CD14-positive monocyte (primary cell): ENCODE data around the gene FIP1L1. TPM values are rescaled to one million over a fixed set of nuclear protein-coding genes. Genes with fewer than 3 reads are reported as not detected.

Experiments
- DNase-seq, 3 donors: peaks; one replicate each; pipeline ENCODE4 v3.0.0-alpha.2; 2011 to 2022
- H2AFZ ChIP-seq: 2 replicates; pipeline ENCODE4 v1.6.0; 2012; ENCODE audit warnings: mild to moderate bottlenecking, low read depth, low read length, inconsistent platforms; ENCODE audit not compliant: insufficient read depth, poor library complexity, severe bottlenecking
- H3K27ac ChIP-seq, 2 donors: 1 replicate in 1 of 2; 2 replicates in 1 of 2; pipeline ENCODE4 v1.5.1; 2012 to 2013; ENCODE audit warnings: low read length in 2 of 2, control low read depth in 1 of 2, inconsistent platforms in 1 of 2, low read depth in 1 of 2, mild to moderate bottlenecking in 1 of 2
- H3K27me3 ChIP-seq, 2 donors: one replicate each; pipeline versions ENCODE4 v1.6.0 to v1.6.1; 2011 to 2013; ENCODE audit warnings: low read length in 2 of 2; ENCODE audit not compliant: control insufficient read depth in 2 of 2, insufficient read depth in 2 of 2
- H3K36me3 ChIP-seq, 2 donors: replicated peaks in 1 of 2; 1 replicate in 1 of 2; 2 replicates in 1 of 2; pipeline versions ENCODE4 v1.5.1 to v1.6.1; 2012 to 2013; ENCODE audit warnings: low read length in 2 of 2, control low read depth in 1 of 2, inconsistent platforms in 1 of 2, mild to moderate bottlenecking in 1 of 2; ENCODE audit not compliant: insufficient read depth in 2 of 2, control insufficient read depth in 1 of 2
- H3K4me1 ChIP-seq, 2 donors: 1 replicate in 1 of 2; 2 replicates in 1 of 2; pipeline versions ENCODE4 v1.5.1 to v1.6.1; 2012 to 2013; ENCODE audit warnings: low read length in 2 of 2, control low read depth in 1 of 2, inconsistent platforms in 1 of 2, mild to moderate bottlenecking in 1 of 2, moderate library complexity in 1 of 2; ENCODE audit not compliant: insufficient read depth in 2 of 2, control insufficient read depth in 1 of 2
- H3K4me2 ChIP-seq: replicated peaks from 2 replicates; pipeline ENCODE3; 2012; ENCODE audit warnings: low read length, moderate library complexity, mild to moderate bottlenecking; ENCODE audit not compliant: poor library complexity, severe bottlenecking; ENCODE audit errors: extremely low read depth
- H3K4me3 ChIP-seq, 3 experiments: fragments of 200-600 bp in 1 of 3; sonication (generic) in 1 of 3; replicated peaks in 1 of 3; 1 replicate in 2 of 3; 2 replicates in 1 of 3; pipeline ENCODE4 v1.5.1; 2011 to 2013; ENCODE audit warnings: low read length in 3 of 3, mild to moderate bottlenecking in 3 of 3, control low read depth in 2 of 3, low read depth in 2 of 3, inconsistent platforms in 1 of 3, moderate library complexity in 1 of 3
- H3K79me2 ChIP-seq: 2 replicates; pipeline ENCODE4 v1.6.0; 2012; ENCODE audit warnings: mild to moderate bottlenecking, control low read depth, inconsistent platforms, low read length, moderate library complexity; ENCODE audit not compliant: insufficient read depth
- H3K9ac ChIP-seq: 2 replicates; pipeline ENCODE4 v1.6.0; 2017; ENCODE audit warnings: low read length, mild to moderate bottlenecking; ENCODE audit not compliant: insufficient read depth, poor library complexity, severe bottlenecking
- H3K9me3 ChIP-seq, 2 donors: replicated peaks in 1 of 2; 1 replicate in 1 of 2; 2 replicates in 1 of 2; pipeline versions ENCODE4 v1.5.1 to v1.6.1; 2012 to 2013; ENCODE audit warnings: low read length in 2 of 2, control low read depth in 1 of 2; ENCODE audit not compliant: control insufficient read depth in 1 of 2, insufficient read depth in 1 of 2
- H4K20me1 ChIP-seq: 2 replicates; pipeline ENCODE4 v1.6.0; 2012; ENCODE audit warnings: mild to moderate bottlenecking, low read length, control low read depth, moderate library complexity; ENCODE audit not compliant: insufficient read depth
- H3K27ac Mint-ChIP-seq, 7 donors: one replicate each; pipeline ENCODE4 v1.8.0; 2020; ENCODE audit warnings: mild to moderate bottlenecking in 7 of 7, mixed read lengths in 7 of 7, moderate library complexity in 6 of 7, inconsistent platforms in 2 of 7
- H3K27me3 Mint-ChIP-seq, 3 donors: one replicate each; pipeline ENCODE4 v1.8.0; 2021 to 2022; ENCODE audit warnings: low read depth in 3 of 3, mild to moderate bottlenecking in 3 of 3, mixed read lengths in 3 of 3, moderate library complexity in 3 of 3, inconsistent platforms in 1 of 3
- H3K36me3 Mint-ChIP-seq, 2 donors: one replicate each; pipeline ENCODE4 v1.8.0; 2020; ENCODE audit warnings: mixed read lengths in 2 of 2, inconsistent platforms in 1 of 2, mild to moderate bottlenecking in 1 of 2
- H3K4me1 Mint-ChIP-seq: one replicate; pipeline ENCODE4 v1.8.0; 2020; ENCODE audit warnings: mild to moderate bottlenecking, mixed read lengths
- H3K4me3 Mint-ChIP-seq, 2 donors: one replicate each; pipeline ENCODE4 v1.8.0; 2020; ENCODE audit warnings: mild to moderate bottlenecking in 2 of 2, mixed read lengths in 2 of 2, moderate library complexity in 1 of 2
- H3K9me3 Mint-ChIP-seq, 7 donors: one replicate each; pipeline ENCODE4 v1.8.0; 2020 to 2022; ENCODE audit warnings: mixed read lengths in 7 of 7, mild to moderate bottlenecking in 6 of 7, moderate library complexity in 6 of 7, inconsistent platforms in 2 of 7
- WGBS: methylation state at CpG from one replicate; pipeline ENCODE4 v1.1.5; 2013; ENCODE audit warnings: missing lambda C conversion rate; ENCODE audit not compliant: insufficient coverage; 5-methylcytosine and 5-hydroxymethylcytosine counted together
- intact Hi-C, 2 donors: fragments of 100-400 bp; cut with micrococcal nuclease; formaldehyde crosslinking; loops; one replicate each; pipeline versions ENCODE4 v1.15.0 to v1.15.1; 2023
- polyA plus RNA-seq, 3 donors: library from polyadenylated mRNA; depleted of rRNA in 1 of 3; unstranded in 2 of 3; stranded (reverse) in 1 of 3; fragments of 300-500 nt in 2 of 3; fragments of >200 nt in 1 of 3; fragmentation: Illumina TruSeq in 2 of 3; gene quantifications; 1 replicate in 2 of 3; 2 replicates in 1 of 3; pipeline ENCODE4 v1.2.3, GENCODE V29; 2012 to 2021
- TF ChIP-seq, protein P1 (sequence below): fragments of 200-600 bp; IDR thresholded peaks from one replicate; pipeline ENCODE4 v1.8.0; 2022; ENCODE audit warnings: antibody characterized with exemption, mild to moderate bottlenecking

FIP1L1 gene
- polyA plus RNA-seq, 3 donors = 14.5 to 36.9 (median 25.4) TPM

DNA sequence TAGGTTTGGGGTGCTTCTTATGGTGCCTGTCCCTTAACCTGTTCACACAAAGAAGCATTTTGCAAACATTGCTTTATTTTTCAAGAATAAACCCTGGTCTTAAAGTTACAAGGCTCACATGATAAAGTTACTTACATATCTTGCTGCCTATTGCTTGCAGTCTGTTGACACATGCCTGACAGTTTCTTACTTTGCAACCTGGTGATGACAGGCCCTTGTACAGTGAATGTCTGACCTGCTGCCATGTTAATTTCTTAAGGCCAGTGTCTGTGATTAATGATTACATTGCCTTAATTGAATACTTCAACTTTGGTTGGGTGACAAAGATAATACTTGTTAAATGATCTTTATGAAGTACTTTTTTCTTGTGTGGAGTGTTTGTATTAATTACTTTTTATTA, 49.9 kb downstream of the FIP1L1 start:
- Mint-ChIP-seq H3K4me1 (no peaks in the 10 kb centered on the region), H3K4me3 (no peak overlapping the region), H3K27me3 (peaks cover 0 to 2% (median 0%) of the 10 kb centered on the region in 3 donors), H3K36me3 (peaks cover 47 to 61% of the 10 kb centered on the region in 2 donors), H3K27ac (no peak overlapping the region), H3K9me3 (no peaks in the 10 kb centered on the region)
- TF ChIP-seq, protein P1, sequence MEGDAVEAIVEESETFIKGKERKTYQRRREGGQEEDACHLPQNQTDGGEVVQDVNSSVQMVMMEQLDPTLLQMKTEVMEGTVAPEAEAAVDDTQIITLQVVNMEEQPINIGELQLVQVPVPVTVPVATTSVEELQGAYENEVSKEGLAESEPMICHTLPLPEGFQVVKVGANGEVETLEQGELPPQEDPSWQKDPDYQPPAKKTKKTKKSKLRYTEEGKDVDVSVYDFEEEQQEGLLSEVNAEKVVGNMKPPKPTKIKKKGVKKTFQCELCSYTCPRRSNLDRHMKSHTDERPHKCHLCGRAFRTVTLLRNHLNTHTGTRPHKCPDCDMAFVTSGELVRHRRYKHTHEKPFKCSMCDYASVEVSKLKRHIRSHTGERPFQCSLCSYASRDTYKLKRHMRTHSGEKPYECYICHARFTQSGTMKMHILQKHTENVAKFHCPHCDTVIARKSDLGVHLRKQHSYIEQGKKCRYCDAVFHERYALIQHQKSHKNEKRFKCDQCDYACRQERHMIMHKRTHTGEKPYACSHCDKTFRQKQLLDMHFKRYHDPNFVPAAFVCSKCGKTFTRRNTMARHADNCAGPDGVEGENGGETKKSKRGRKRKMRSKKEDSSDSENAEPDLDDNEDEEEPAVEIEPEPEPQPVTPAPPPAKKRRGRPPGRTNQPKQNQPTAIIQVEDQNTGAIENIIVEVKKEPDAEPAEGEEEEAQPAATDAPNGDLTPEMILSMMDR = no peak
- no peak overlapping the region for H3K9ac ChIP-seq
- no peaks in the 10 kb centered on the region for H4K20me1 ChIP-seq
- H3K4me1 ChIP-seq = no peaks in the 10 kb centered on the region
- no peak overlapping the region for H3K4me2 ChIP-seq
- intact Hi-C loops = no loop called here
- H3K36me3 ChIP-seq = peaks cover 58 to 71% of the 10 kb centered on the region in 2 donors
- H3K79me2 ChIP-seq = no peaks in the 10 kb centered on the region
- H3K9me3 ChIP-seq = no peaks in the 10 kb centered on the region
- no peak overlapping the region for H2AFZ ChIP-seq
- no peak overlapping the region for H3K4me3 ChIP-seq
- DNase-seq = no peak
- no peak overlapping the region for H3K27ac ChIP-seq
- no peaks in the 10 kb centered on the region for H3K27me3 ChIP-seq

DNA sequence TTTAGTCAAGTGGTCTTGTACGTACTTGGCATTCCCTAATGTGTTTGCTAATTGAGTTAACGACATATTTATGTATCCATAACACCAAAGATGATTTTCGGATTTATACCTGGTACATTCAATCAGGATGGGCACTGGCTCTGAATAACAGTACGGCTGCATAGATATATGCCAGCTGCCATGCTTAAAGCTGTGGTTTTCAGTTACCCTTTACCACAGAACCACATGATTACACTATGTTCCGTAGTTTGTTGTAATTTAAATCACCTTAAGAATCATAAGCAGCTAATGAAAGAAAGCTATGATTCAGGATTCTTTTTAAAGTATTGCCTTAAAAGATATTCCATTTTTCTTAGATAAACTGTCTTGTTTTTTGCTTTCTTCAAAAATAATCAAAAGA, 53.6 kb downstream of the FIP1L1 start:
- Histone ChIP-seq H3K36me3 (peaks cover 52 to 100% of the 10 kb centered on the region in 2 donors), H3K27me3 (no peaks in the 10 kb centered on the region), H3K9me3 (no peaks in the 10 kb centered on the region), H4K20me1 (no peaks in the 10 kb centered on the region), H3K4me2 (no peak overlapping the region), H3K27ac (no peak overlapping the region), H3K9ac (no peak overlapping the region), H3K4me3 (no peak overlapping the region), H3K79me2 (no peaks in the 10 kb centered on the region), H2AFZ (no peak overlapping the region), H3K4me1 (no peaks in the 10 kb centered on the region)
- TF ChIP-seq, protein P1 = no peak
- Mint-ChIP-seq H3K27ac (no peak overlapping the region), H3K36me3 (peaks cover 60 to 83% of the 10 kb centered on the region in 2 donors), H3K27me3 (peaks cover 0 to 2% (median 0%) of the 10 kb centered on the region in 3 donors), H3K4me3 (no peak overlapping the region), H3K4me1 (no peaks in the 10 kb centered on the region), H3K9me3 (no peaks in the 10 kb centered on the region)
- no peak for DNase-seq
- 54% methylated on average over 3 of the region's 5 CpGs for WGBS
- intact Hi-C loops = no loop called here
